ENCODE data around the gene THBS1.

- TF ChIP-seq, protein P1, sequence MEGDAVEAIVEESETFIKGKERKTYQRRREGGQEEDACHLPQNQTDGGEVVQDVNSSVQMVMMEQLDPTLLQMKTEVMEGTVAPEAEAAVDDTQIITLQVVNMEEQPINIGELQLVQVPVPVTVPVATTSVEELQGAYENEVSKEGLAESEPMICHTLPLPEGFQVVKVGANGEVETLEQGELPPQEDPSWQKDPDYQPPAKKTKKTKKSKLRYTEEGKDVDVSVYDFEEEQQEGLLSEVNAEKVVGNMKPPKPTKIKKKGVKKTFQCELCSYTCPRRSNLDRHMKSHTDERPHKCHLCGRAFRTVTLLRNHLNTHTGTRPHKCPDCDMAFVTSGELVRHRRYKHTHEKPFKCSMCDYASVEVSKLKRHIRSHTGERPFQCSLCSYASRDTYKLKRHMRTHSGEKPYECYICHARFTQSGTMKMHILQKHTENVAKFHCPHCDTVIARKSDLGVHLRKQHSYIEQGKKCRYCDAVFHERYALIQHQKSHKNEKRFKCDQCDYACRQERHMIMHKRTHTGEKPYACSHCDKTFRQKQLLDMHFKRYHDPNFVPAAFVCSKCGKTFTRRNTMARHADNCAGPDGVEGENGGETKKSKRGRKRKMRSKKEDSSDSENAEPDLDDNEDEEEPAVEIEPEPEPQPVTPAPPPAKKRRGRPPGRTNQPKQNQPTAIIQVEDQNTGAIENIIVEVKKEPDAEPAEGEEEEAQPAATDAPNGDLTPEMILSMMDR (IDR thresholded peaks at IDR 0.05) = no peak
- TF ChIP-seq EP300 (IDR thresholded peaks at IDR 0.05) = no peak
- TF ChIP-seq POLR2A (IDR thresholded peaks at IDR 0.05) = no peak
- no peak for TF ChIP-seq POLR2AphosphoS5 (IDR thresholded peaks at IDR 0.05)
Observed at GRCh38 chr15:39538936-39539335, 41.9 kb upstream of the THBS1 start.

All from suprapubic skin (tissue), 4 donors.